ENCODE results near the gene CAMKMT.

The CAMKMT gene

GRCh38 chr2:44817256-44817655 is 455.5 kb downstream of the CAMKMT start:
- TF ChIP-seq EZH2phosphoT487 (IDR thresholded peaks at IDR 0.05; ENCODE audit: low read length) (no peak), EZH2 (optimal IDR thresholded peaks at IDR 0.05; ENCODE audit: low read depth, low read length) (no peak)
- TF ChIP-seq, protein P1, sequence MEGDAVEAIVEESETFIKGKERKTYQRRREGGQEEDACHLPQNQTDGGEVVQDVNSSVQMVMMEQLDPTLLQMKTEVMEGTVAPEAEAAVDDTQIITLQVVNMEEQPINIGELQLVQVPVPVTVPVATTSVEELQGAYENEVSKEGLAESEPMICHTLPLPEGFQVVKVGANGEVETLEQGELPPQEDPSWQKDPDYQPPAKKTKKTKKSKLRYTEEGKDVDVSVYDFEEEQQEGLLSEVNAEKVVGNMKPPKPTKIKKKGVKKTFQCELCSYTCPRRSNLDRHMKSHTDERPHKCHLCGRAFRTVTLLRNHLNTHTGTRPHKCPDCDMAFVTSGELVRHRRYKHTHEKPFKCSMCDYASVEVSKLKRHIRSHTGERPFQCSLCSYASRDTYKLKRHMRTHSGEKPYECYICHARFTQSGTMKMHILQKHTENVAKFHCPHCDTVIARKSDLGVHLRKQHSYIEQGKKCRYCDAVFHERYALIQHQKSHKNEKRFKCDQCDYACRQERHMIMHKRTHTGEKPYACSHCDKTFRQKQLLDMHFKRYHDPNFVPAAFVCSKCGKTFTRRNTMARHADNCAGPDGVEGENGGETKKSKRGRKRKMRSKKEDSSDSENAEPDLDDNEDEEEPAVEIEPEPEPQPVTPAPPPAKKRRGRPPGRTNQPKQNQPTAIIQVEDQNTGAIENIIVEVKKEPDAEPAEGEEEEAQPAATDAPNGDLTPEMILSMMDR (IDR thresholded peaks at IDR 0.05; ENCODE audit: low read length): no peak
- no peaks in the 10 kb centered on the region for H3K27me3 ChIP-seq (replicated peaks; ENCODE audit: insufficient read depth, low read length)
- no peaks in the 10 kb centered on the region for H3K9me2 ChIP-seq (replicated peaks; ENCODE audit: insufficient read depth, low read length)
- H3F3A ChIP-seq (ENCODE audit: insufficient read depth, low read length): no peaks in the 10 kb centered on the region
- H3K4me1 ChIP-seq (ENCODE audit: low read length): no peaks in the 10 kb centered on the region
- H3K4me3 ChIP-seq (ENCODE audit: low read length): no peak overlapping the region
- no peaks in the 10 kb centered on the region for H3K79me2 ChIP-seq (ENCODE audit: low read length)
- no peaks in the 10 kb centered on the region for H3K9me3 ChIP-seq (replicated peaks; ENCODE audit: insufficient read depth, low read length)
- no peak overlapping the region for H3K9ac ChIP-seq (ENCODE audit: low read length)
- DNase-seq: no peak
- H3K4me2 ChIP-seq (ENCODE audit: low read depth, low read length): no peak overlapping the region
- H3K27ac ChIP-seq (ENCODE audit: low read length): no peak overlapping the region
- no peak overlapping the region for H2AFZ ChIP-seq (ENCODE audit: low read length)
- H3K36me3 ChIP-seq (replicated peaks; ENCODE audit: insufficient read depth, low read length): no peaks in the 10 kb centered on the region
- no peaks in the 10 kb centered on the region for H4K20me1 ChIP-seq (ENCODE audit: insufficient read depth, low read length)

DNA sequence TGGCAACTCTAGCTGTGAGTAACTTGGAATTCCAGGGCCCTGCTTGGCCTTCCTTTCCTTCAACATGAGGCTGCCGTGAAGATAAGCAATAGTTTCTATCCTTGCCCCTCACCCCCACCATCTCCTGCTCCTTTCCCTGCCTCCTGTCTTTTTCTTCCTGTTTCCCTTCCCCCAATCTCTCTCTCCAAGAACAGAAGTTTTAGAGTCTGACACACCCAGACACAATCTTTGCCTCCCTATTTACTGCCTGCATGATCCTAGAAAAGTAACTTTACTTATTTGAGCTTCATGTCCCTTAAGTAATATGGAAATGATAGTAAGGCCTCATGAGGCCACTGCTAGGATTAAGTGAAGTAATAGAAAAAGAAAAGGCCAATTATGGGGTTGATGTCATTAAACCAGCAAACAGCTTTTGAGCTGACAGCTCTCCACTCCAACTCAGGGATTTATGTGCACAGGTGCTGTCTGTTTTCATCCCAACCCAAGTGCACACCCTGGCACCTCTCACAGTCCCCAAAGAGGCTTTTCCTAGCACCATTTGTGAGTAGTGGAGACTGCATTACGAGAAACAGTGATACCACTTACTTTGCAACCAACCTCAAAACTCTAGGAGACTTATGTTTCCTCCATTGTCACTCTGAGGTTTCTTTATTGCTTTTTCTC is 456.1 kb downstream of the CAMKMT start:
- Histone ChIP-seq H3K27ac (ENCODE audit: low read length) (no peak overlapping the region), H3K4me1 (ENCODE audit: low read length) (no peaks in the 10 kb centered on the region), H3K9me2 (replicated peaks; ENCODE audit: insufficient read depth, low read length) (no peaks in the 10 kb centered on the region), H2AFZ (ENCODE audit: low read length) (no peak overlapping the region), H3K36me3 (replicated peaks; ENCODE audit: insufficient read depth, low read length) (no peaks in the 10 kb centered on the region), H3K9ac (ENCODE audit: low read length) (no peak overlapping the region), H3K79me2 (ENCODE audit: low read length) (no peaks in the 10 kb centered on the region), H3K27me3 (replicated peaks; ENCODE audit: insufficient read depth, low read length) (no peaks in the 10 kb centered on the region), H4K20me1 (ENCODE audit: insufficient read depth, low read length) (no peaks in the 10 kb centered on the region), H3K4me3 (ENCODE audit: low read length) (no peak overlapping the region), H3F3A (ENCODE audit: insufficient read depth, low read length) (no peaks in the 10 kb centered on the region), H3K4me2 (ENCODE audit: low read depth, low read length) (no peak overlapping the region), H3K9me3 (replicated peaks; ENCODE audit: insufficient read depth, low read length) (no peaks in the 10 kb centered on the region)
- no peak for TF ChIP-seq EZH2phosphoT487 (IDR thresholded peaks at IDR 0.05; ENCODE audit: low read length)
- TF ChIP-seq, protein P1 (IDR thresholded peaks at IDR 0.05; ENCODE audit: low read length): no peak
- no peak for TF ChIP-seq EZH2 (optimal IDR thresholded peaks at IDR 0.05; ENCODE audit: low read depth, low read length)
- DNase-seq: no peak

DNA sequence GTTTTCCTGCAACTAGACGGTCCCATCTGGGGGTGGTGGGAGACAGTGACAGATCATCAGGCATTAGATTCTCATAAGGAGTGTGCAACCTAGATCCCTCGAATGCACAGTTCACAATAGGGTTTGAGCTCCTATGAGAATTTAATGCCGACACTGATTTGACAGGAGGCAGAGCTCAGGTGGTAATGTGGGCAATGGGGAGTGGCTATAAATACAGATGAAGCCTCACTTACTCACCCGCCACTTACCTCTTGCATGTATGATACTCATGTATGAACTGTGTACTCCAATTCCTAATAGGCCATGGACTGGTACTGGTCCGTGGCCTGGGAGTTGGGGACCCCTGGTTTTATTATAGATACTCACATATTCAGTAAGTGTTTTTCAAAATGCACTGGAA is 457.3 kb downstream of the CAMKMT start:
- Histone ChIP-seq H2AFZ (ENCODE audit: low read length) (no peak overlapping the region), H3K9ac (ENCODE audit: low read length) (no peak overlapping the region), H3K79me2 (ENCODE audit: low read length) (no peaks in the 10 kb centered on the region), H3K4me2 (ENCODE audit: low read depth, low read length) (no peak overlapping the region), H3F3A (ENCODE audit: insufficient read depth, low read length) (no peaks in the 10 kb centered on the region), H3K27ac (ENCODE audit: low read length) (no peak overlapping the region), H3K9me2 (replicated peaks; ENCODE audit: insufficient read depth, low read length) (no peaks in the 10 kb centered on the region), H3K36me3 (replicated peaks; ENCODE audit: insufficient read depth, low read length) (no peaks in the 10 kb centered on the region), H3K27me3 (replicated peaks; ENCODE audit: insufficient read depth, low read length) (no peaks in the 10 kb centered on the region), H3K9me3 (replicated peaks; ENCODE audit: insufficient read depth, low read length) (no peaks in the 10 kb centered on the region), H3K4me3 (ENCODE audit: low read length) (no peak overlapping the region), H4K20me1 (ENCODE audit: insufficient read depth, low read length) (no peaks in the 10 kb centered on the region), H3K4me1 (ENCODE audit: low read length) (no peaks in the 10 kb centered on the region)
- TF ChIP-seq EZH2 (optimal IDR thresholded peaks at IDR 0.05; ENCODE audit: low read depth, low read length) (no peak), EZH2phosphoT487 (IDR thresholded peaks at IDR 0.05; ENCODE audit: low read length) (no peak)
- TF ChIP-seq, protein P1 (IDR thresholded peaks at IDR 0.05; ENCODE audit: low read length): no peak
- no peak for DNase-seq
